ENCODE data around the gene AMDHD2.

Gene AMDHD2

DNA sequence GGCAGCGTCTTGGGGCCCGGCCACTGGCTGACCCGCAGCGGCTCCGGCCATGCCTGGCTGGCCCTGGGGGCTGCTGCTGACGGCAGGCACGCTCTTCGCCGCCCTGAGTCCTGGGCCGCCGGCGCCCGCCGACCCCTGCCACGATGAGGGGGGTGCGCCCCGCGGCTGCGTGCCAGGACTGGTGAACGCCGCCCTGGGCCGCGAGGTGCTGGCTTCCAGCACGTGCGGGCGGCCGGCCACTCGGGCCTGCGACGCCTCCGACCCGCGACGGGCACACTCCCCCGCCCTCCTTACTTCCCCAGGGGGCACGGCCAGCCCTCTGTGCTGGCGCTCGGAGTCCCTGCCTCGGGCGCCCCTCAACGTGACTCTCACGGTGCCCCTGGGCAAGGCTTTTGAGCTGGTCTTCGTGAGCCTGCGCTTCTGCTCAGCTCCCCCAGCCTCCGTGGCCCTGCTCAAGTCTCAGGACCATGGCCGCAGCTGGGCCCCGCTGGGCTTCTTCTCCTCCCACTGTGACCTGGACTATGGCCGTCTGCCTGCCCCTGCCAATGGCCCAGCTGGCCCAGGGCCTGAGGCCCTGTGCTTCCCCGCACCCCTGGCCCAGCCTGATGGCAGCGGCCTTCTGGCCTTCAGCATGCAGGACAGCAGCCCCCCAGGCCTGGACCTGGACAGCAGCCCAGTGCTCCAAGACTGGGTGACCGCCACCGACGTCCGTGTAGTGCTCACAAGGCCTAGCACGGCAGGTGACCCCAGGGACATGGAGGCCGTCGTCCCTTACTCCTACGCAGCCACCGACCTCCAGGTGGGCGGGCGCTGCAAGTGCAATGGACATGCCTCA is 48.3 kb upstream of the AMDHD2 start (continued):
- no peak for TF ChIP-seq ZNF423 (tag by site-specific recombination; IDR thresholded peaks at IDR 0.05)
- TF ChIP-seq, protein P1, sequence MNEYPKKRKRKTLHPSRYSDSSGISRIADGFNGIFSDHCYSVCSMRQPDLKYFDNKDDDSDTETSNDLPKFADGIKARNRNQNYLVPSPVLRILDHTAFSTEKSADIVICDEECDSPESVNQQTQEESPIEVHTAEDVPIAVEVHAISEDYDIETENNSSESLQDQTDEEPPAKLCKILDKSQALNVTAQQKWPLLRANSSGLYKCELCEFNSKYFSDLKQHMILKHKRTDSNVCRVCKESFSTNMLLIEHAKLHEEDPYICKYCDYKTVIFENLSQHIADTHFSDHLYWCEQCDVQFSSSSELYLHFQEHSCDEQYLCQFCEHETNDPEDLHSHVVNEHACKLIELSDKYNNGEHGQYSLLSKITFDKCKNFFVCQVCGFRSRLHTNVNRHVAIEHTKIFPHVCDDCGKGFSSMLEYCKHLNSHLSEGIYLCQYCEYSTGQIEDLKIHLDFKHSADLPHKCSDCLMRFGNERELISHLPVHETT (tag by site-specific recombination; IDR thresholded peaks at IDR 0.05): no peak
- TF ChIP-seq GLI4 (tag by site-specific recombination; IDR thresholded peaks at IDR 0.05): no peak
- TF ChIP-seq, protein P2, sequence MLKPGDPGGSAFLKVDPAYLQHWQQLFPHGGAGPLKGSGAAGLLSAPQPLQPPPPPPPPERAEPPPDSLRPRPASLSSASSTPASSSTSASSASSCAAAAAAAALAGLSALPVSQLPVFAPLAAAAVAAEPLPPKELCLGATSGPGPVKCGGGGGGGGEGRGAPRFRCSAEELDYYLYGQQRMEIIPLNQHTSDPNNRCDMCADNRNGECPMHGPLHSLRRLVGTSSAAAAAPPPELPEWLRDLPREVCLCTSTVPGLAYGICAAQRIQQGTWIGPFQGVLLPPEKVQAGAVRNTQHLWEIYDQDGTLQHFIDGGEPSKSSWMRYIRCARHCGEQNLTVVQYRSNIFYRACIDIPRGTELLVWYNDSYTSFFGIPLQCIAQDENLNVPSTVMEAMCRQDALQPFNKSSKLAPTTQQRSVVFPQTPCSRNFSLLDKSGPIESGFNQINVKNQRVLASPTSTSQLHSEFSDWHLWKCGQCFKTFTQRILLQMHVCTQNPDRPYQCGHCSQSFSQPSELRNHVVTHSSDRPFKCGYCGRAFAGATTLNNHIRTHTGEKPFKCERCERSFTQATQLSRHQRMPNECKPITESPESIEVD (tag by site-specific recombination; IDR thresholded peaks at IDR 0.05): no peak
- TF ChIP-seq ZNF558 (tag by site-specific recombination; IDR thresholded peaks at IDR 0.05): no peak
- no peak for TF ChIP-seq YY2 (tag by site-specific recombination; IDR thresholded peaks at IDR 0.05)
- no peak for TF ChIP-seq ZFP69B (tag by site-specific recombination; IDR thresholded peaks at IDR 0.05)
- TF ChIP-seq ZNF2 (tag by site-specific recombination; IDR thresholded peaks at IDR 0.05): no peak
- peak; percentile 87; the same call in 1 of the 2 replicates for TF ChIP-seq BCL11B (tag by site-specific recombination; IDR thresholded peaks at IDR 0.05; ENCODE audit: low read depth)
- no peak for TF ChIP-seq ZNF10 (tag by site-specific recombination; IDR thresholded peaks at IDR 0.05)
- peak; percentile 2; the same call in 1 of the 2 replicates for TF ChIP-seq ZBTB20 (tag by site-specific recombination; IDR thresholded peaks at IDR 0.05)
- TF ChIP-seq GLIS2 (tag by site-specific recombination; IDR thresholded peaks at IDR 0.05): 0 out of 2 replicates have a peak, but pooled peaks have one; percentile 36
- TF ChIP-seq, protein P3, sequence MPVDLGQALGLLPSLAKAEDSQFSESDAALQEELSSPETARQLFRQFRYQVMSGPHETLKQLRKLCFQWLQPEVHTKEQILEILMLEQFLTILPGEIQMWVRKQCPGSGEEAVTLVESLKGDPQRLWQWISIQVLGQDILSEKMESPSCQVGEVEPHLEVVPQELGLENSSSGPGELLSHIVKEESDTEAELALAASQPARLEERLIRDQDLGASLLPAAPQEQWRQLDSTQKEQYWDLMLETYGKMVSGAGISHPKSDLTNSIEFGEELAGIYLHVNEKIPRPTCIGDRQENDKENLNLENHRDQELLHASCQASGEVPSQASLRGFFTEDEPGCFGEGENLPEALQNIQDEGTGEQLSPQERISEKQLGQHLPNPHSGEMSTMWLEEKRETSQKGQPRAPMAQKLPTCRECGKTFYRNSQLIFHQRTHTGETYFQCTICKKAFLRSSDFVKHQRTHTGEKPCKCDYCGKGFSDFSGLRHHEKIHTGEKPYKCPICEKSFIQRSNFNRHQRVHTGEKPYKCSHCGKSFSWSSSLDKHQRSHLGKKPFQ (tag by site-specific recombination; IDR thresholded peaks at IDR 0.05): no peak
- no peak for TF ChIP-seq ZNF274 (IDR thresholded peaks at IDR 0.05; ENCODE audit: low read length)
- no peak for TF ChIP-seq ZNF274 (tag by site-specific recombination; IDR thresholded peaks at IDR 0.05; ENCODE audit: borderline replicate concordance)
- TF ChIP-seq SP3 (tag by site-specific recombination; IDR thresholded peaks at IDR 0.05): no peak
- no peak for TF ChIP-seq ZNF830 (tag by site-specific recombination; IDR thresholded peaks at IDR 0.05; ENCODE audit: low read depth)
- TF ChIP-seq IKZF3 (tag by site-specific recombination; IDR thresholded peaks at IDR 0.05): no peak
- TF ChIP-seq ZNF133 (tag by site-specific recombination; IDR thresholded peaks at IDR 0.05): no peak
- TF ChIP-seq ZNF23 (tag by site-specific recombination; IDR thresholded peaks at IDR 0.05; ENCODE audit: borderline replicate concordance): no peak
- TF ChIP-seq BCL11A (tag by site-specific recombination; IDR thresholded peaks at IDR 0.05; ENCODE audit: low read depth): peak; percentile 9; the same call in 1 of the 2 replicates
- TF ChIP-seq, protein P4, sequence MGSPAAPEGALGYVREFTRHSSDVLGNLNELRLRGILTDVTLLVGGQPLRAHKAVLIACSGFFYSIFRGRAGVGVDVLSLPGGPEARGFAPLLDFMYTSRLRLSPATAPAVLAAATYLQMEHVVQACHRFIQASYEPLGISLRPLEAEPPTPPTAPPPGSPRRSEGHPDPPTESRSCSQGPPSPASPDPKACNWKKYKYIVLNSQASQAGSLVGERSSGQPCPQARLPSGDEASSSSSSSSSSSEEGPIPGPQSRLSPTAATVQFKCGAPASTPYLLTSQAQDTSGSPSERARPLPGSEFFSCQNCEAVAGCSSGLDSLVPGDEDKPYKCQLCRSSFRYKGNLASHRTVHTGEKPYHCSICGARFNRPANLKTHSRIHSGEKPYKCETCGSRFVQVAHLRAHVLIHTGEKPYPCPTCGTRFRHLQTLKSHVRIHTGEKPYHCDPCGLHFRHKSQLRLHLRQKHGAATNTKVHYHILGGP (tag by site-specific recombination; IDR thresholded peaks at IDR 0.05): no peak
- no peak for TF ChIP-seq ZNF404 (tag by site-specific recombination; IDR thresholded peaks at IDR 0.05)
- no peak for TF ChIP-seq ZNF596 (tag by site-specific recombination; IDR thresholded peaks at IDR 0.05)
- TF ChIP-seq SP2 (tag by site-specific recombination; IDR thresholded peaks at IDR 0.05): no peak
- no peak for TF ChIP-seq ZBTB21 (tag by site-specific recombination; IDR thresholded peaks at IDR 0.05)
- no peak for TF ChIP-seq WT1 (tag by site-specific recombination; IDR thresholded peaks at IDR 0.05)
- TF ChIP-seq, protein P5, sequence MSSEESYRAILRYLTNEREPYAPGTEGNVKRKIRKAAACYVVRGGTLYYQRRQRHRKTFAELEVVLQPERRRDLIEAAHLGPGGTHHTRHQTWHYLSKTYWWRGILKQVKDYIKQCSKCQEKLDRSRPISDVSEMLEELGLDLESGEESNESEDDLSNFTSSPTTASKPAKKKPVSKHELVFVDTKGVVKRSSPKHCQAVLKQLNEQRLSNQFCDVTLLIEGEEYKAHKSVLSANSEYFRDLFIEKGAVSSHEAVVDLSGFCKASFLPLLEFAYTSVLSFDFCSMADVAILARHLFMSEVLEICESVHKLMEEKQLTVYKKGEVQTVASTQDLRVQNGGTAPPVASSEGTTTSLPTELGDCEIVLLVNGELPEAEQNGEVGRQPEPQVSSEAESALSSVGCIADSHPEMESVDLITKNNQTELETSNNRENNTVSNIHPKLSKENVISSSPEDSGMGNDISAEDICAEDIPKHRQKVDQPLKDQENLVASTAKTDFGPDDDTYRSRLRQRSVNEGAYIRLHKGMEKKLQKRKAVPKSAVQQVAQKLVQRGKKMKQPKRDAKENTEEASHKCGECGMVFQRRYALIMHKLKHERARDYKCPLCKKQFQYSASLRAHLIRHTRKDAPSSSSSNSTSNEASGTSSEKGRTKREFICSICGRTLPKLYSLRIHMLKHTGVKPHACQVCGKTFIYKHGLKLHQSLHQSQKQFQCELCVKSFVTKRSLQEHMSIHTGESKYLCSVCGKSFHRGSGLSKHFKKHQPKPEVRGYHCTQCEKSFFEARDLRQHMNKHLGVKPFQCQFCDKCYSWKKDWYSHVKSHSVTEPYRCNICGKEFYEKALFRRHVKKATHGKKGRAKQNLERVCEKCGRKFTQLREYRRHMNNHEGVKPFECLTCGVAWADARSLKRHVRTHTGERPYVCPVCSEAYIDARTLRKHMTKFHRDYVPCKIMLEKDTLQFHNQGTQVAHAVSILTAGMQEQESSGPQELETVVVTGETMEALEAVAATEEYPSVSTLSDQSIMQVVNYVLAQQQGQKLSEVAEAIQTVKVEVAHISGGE (tag by site-specific recombination; conservative IDR thresholded peaks at IDR 0.05; ENCODE audit: low read depth): no peak
